K562 (cell line): ENCODE results near the gene CRELD2. TPM values are rescaled to one million over a fixed set of nuclear protein-coding genes. Genes with fewer than 3 reads are reported as not detected.

ENCODE experiments used
- ATAC-seq: fragments of 200-7000 bp; cut with Tn5 transposase; 3 replicates; pipeline ENCODE4 v1.9.1; 2020; ENCODE audit warnings: moderate library complexity
- BruUV-seq: library from RNA; stranded (reverse); fragments of 400-500 nt; replicated peaks from 2 replicates; lab custom pipeline; 2021; lab: Mats Ljungman, UMichigan
- CTCF ChIA-PET: fragments of 300-600 bp; formaldehyde crosslinking; extraction: SDS; loops from one replicate; lab custom pipeline; 2021; ENCODE audit warnings: low intra/inter-chr PET ratio; lab: Yijun Ruan, JAX
- POLR2A ChIA-PET: fragments of 300-600, 350-650 bp; sonication (Branson Sonifier 250); formaldehyde crosslinking; extraction: SDS; loops from one replicate; lab custom pipeline; 2021; ENCODE audit warnings: antibody characterized with exemption, inconsistent platforms; lab: Yijun Ruan, JAX
- DNase-seq, 4 experiments: peaks; one replicate each; pipeline versions ENCODE4 v3.0.0 to v3.0.0-alpha.2; 2011 to 2018; ENCODE audit warnings: low spot score in 3 of 4, mixed read lengths in 3 of 4; ENCODE audit errors: extremely low read depth in 1 of 4
- FAIRE-seq: peaks from 2 replicates; lab custom pipeline; 2011; peaks lifted over from hg19 to GRCh38; lab: Jason Lieb, UNC
- H2AFZ ChIP-seq: 2 replicates; pipeline ENCODE4 v1.6.0; 2011; ENCODE audit warnings: low read depth, low read length, control low read depth, inconsistent platforms
- H3K27ac ChIP-seq: fragments of 200-600 bp; 3 replicates; pipeline ENCODE4 v1.8.0; 2011; ENCODE audit warnings: low read depth, mild to moderate bottlenecking, control low read depth, inconsistent platforms, low read length, moderate library complexity, mixed read lengths; ENCODE audit errors: extremely low read depth
- H3K27me3 ChIP-seq, 2 experiments: fragments of 300-600 bp in 1 of 2; 2 replicates in 1 of 2; 3 replicates in 1 of 2; pipeline versions ENCODE4 v1.6.0 to v1.8.0; 2011; ENCODE audit warnings: inconsistent platforms in 2 of 2, low read length in 2 of 2, mild to moderate bottlenecking in 1 of 2, mixed read lengths in 1 of 2, moderate library complexity in 1 of 2; ENCODE audit not compliant: control insufficient read depth in 2 of 2, insufficient read depth in 2 of 2
- H3K36me3 ChIP-seq: fragments of 300-600 bp; 3 replicates; pipeline ENCODE4 v1.8.0; 2011; ENCODE audit warnings: mild to moderate bottlenecking, low read length, inconsistent platforms; ENCODE audit not compliant: control insufficient read depth, insufficient read depth
- H3K4me1 ChIP-seq, 2 experiments: fragments of 200-600 bp in 1 of 2; replicated peaks in 1 of 2; 2 replicates in 1 of 2; 3 replicates in 1 of 2; pipeline versions ENCODE4 v1.5.1 to v1.8.0; 2011; ENCODE audit warnings: inconsistent platforms in 2 of 2, low read length in 2 of 2, mild to moderate bottlenecking in 1 of 2, mixed read lengths in 1 of 2, moderate library complexity in 1 of 2; ENCODE audit not compliant: control insufficient read depth in 2 of 2, insufficient read depth in 2 of 2
- H3K4me2 ChIP-seq: 2 replicates; pipeline ENCODE4 v1.6.1; 2011; ENCODE audit warnings: low read length, control low read depth, inconsistent platforms, mixed read lengths; ENCODE audit not compliant: insufficient read depth
- H3K4me3 ChIP-seq: fragments of 200-600 bp; sonication (generic), shearing (Covaris generic); 2 replicates; pipeline ENCODE4 v1.5.1; 2016; ENCODE audit warnings: control low read depth, inconsistent platforms
- H3K79me2 ChIP-seq: fragments of 200-600 bp; 3 replicates; pipeline ENCODE4 v1.8.0; 2011; ENCODE audit warnings: low read length, inconsistent platforms; ENCODE audit not compliant: control insufficient read depth, insufficient read depth
- H3K9ac ChIP-seq, 2 experiments: 2 replicates each; pipeline versions ENCODE4 v1.6.0 to v1.6.1; 2011; ENCODE audit warnings: low read depth in 2 of 2, low read length in 2 of 2, control low read depth in 1 of 2, inconsistent platforms in 1 of 2, mild to moderate bottlenecking in 1 of 2, mixed read lengths in 1 of 2; ENCODE audit not compliant: insufficient read depth in 1 of 2
- H3K9me1 ChIP-seq: one replicate; pipeline ENCODE4 v1.6.0; 2011; ENCODE audit warnings: inconsistent platforms, mild to moderate bottlenecking, low read length, moderate library complexity; ENCODE audit not compliant: control insufficient read depth, insufficient read depth
- H3K9me3 ChIP-seq: replicated peaks from 2 replicates; pipeline ENCODE4 v1.5.1; 2011; ENCODE audit warnings: low read depth, low read length, inconsistent platforms; ENCODE audit not compliant: control insufficient read depth, insufficient read depth
- H4K20me1 ChIP-seq: replicated peaks from 2 replicates; pipeline ENCODE4 v1.6.1; 2011; ENCODE audit warnings: low read length, inconsistent platforms, mixed read lengths; ENCODE audit not compliant: control insufficient read depth, insufficient read depth
- ETV1 ChIP-seq: fragments of 450-650 bp; conservative IDR thresholded peaks from 2 replicates; pipeline ENCODE4 v1.6.1; 2016; ENCODE audit warnings: missing genetic modification characterization, control low read depth, low read depth, missing compliant biosample characterization
- FOXA1 ChIP-seq: fragments of 450-650 bp; IDR thresholded peaks from 2 replicates; pipeline ENCODE4 v1.6.1; 2016; ENCODE audit warnings: mild to moderate bottlenecking, borderline replicate concordance
- GABPB1 ChIP-seq: sonication (generic); formaldehyde crosslinking; IDR thresholded peaks from 2 replicates; pipeline ENCODE4 v1.8.0; 2022; ENCODE audit warnings: mild to moderate bottlenecking, missing genetic modification reagents
- SMAD1 ChIP-seq: fragments of 150-350 bp; IDR thresholded peaks from 2 replicates; pipeline ENCODE4 v1.6.1; 2014; ENCODE audit warnings: low read length, low read depth; ENCODE audit not compliant: partially characterized antibody
- STAT5B ChIP-seq: fragments of 250-450 bp; sonication (Bioruptor Pico); IDR thresholded peaks from 2 replicates; pipeline ENCODE4 v1.8.0; 2021; ENCODE audit warnings: mild to moderate bottlenecking, inconsistent platforms
- ZNF41 ChIP-seq: fragments of 250-450 bp; sonication (Bioruptor Pico); conservative IDR thresholded peaks from 2 replicates; pipeline ENCODE4 v1.4.0; 2020; ENCODE audit warnings: mild to moderate bottlenecking
- ZNF644 ChIP-seq: fragments of 200-800 bp; sonication (Bioruptor generic); IDR thresholded peaks from 2 replicates; pipeline ENCODE4 v1.6.1; 2016; ENCODE audit warnings: low read depth, missing genetic modification characterization, missing compliant biosample characterization
- WGBS: fragments of 100-300 bp; shearing (Covaris generic); methylation state at CpG from one replicate; pipeline ENCODE4 v1.1.6; 2016; ENCODE audit warnings: low coverage, mixed read lengths; ENCODE audit not compliant: insufficient coverage; ENCODE audit errors: missing lambda C conversion rate; 5-methylcytosine and 5-hydroxymethylcytosine counted together
- in situ Hi-C: fragments of 300-500 bp; cut with MboI; formaldehyde crosslinking; loops from 4 replicates; pipeline ENCODE4 v1.15.0; 2018; ENCODE audit warnings: inconsistent platforms, mixed read lengths
- intact Hi-C: fragments of 100-400 bp; cut with micrococcal nuclease; formaldehyde crosslinking; loops from 2 replicates; pipeline ENCODE4 v1.14.2; 2022
- polyA plus RNA-seq, 8 experiments: library from polyadenylated mRNA; depleted of rRNA in 4 of 8; stranded (reverse) in 5 of 8; unstranded in 3 of 8; fragments of >200 nt; fragmentation: Nextera tagmentation in 2 of 8; fragmentation: Illumina TruSeq in 1 of 8; extraction: Ambion mirVana in 2 of 8; extraction: Trizol in 1 of 8; gene quantifications; 2 replicates each; pipeline versions ENCODE4 v1.2.1 to v1.2.3, GENCODE V29; 2011 to 2014; ENCODE audit warnings: inconsistent platforms in 1 of 8, missing spikeins in 1 of 8
- total RNA-seq, 7 experiments: library from RNA; depleted of rRNA in 6 of 7; stranded (reverse); fragments of >200 nt in 6 of 7; fragmentation: Illumina TruSeq in 2 of 7; extraction: Trizol in 2 of 7; gene quantifications; 2 replicates each; pipeline versions ENCODE4 v1.2.1 to v1.2.3, GENCODE V29; 2011 to 2021; ENCODE audit warnings: low replicate concordance in 1 of 7
- TF ChIP-seq, protein P1 (sequence below): fragments of 200-800 bp; sonication (Bioruptor generic); IDR thresholded peaks from 2 replicates; pipeline ENCODE4 v1.6.1; 2016; ENCODE audit warnings: missing genetic modification characterization, missing compliant biosample characterization
- TF ChIP-seq, protein P2 (sequence below): fragments of 450-650 bp; IDR thresholded peaks from 2 replicates; pipeline ENCODE4 v1.6.1; 2016; ENCODE audit warnings: antibody characterized with exemption
- TF ChIP-seq, protein P3 (sequence below): fragments of 250-450 bp; sonication (Bioruptor Pico); IDR thresholded peaks from 2 replicates; pipeline ENCODE4 v1.9.0; 2021; ENCODE audit warnings: mild to moderate bottlenecking, inconsistent platforms

Gene CRELD2
- total and polyA plus RNA-seq, 9 of the 15 experiments (the other 6 are each of a cell fraction or from before 2014, with no cell fraction given) = 0.96 to 25.3 (median 8.8) TPM

DNA sequence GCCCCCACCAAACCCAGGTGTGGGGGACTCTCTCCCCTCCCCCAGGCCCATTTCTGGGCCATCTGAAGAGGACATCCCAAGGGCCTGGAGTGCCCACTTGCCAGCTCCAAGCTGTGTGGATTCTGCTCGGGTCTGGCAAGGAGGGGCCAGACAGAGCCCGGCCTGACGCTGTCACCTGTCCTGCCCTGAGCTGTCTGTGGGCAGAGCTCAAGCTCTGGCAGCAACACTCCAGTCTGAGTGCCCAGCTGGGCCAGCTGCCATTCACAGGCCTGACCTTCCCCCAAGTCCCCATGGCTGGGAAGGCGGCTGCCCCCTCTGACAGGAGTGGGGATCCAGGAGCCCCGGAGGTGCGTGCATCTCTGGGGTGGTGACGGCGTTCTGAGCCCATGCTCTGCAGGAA is 35.9 kb downstream of the CRELD2 start (continued):
- TF ChIP-seq, protein P1, sequence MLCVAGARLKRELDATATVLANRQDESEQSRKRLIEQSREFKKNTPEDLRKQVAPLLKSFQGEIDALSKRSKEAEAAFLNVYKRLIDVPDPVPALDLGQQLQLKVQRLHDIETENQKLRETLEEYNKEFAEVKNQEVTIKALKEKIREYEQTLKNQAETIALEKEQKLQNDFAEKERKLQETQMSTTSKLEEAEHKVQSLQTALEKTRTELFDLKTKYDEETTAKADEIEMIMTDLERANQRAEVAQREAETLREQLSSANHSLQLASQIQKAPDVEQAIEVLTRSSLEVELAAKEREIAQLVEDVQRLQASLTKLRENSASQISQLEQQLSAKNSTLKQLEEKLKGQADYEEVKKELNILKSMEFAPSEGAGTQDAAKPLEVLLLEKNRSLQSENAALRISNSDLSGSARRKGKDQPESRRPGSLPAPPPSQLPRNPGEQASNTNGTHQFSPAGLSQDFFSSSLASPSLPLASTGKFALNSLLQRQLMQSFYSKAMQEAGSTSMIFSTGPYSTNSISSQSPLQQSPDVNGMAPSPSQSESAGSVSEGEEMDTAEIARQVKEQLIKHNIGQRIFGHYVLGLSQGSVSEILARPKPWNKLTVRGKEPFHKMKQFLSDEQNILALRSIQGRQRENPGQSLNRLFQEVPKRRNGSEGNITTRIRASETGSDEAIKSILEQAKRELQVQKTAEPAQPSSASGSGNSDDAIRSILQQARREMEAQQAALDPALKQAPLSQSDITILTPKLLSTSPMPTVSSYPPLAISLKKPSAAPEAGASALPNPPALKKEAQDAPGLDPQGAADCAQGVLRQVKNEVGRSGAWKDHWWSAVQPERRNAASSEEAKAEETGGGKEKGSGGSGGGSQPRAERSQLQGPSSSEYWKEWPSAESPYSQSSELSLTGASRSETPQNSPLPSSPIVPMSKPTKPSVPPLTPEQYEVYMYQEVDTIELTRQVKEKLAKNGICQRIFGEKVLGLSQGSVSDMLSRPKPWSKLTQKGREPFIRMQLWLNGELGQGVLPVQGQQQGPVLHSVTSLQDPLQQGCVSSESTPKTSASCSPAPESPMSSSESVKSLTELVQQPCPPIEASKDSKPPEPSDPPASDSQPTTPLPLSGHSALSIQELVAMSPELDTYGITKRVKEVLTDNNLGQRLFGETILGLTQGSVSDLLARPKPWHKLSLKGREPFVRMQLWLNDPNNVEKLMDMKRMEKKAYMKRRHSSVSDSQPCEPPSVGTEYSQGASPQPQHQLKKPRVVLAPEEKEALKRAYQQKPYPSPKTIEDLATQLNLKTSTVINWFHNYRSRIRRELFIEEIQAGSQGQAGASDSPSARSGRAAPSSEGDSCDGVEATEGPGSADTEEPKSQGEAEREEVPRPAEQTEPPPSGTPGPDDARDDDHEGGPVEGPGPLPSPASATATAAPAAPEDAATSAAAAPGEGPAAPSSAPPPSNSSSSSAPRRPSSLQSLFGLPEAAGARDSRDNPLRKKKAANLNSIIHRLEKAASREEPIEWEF (CRISPR knock-in tag) = no peak
- TF ChIP-seq SMAD1 (no peak), ZNF41 (CRISPR knock-in tag) (no peak)
- TF ChIP-seq, all 486 proteins: peak for 0

DNA sequence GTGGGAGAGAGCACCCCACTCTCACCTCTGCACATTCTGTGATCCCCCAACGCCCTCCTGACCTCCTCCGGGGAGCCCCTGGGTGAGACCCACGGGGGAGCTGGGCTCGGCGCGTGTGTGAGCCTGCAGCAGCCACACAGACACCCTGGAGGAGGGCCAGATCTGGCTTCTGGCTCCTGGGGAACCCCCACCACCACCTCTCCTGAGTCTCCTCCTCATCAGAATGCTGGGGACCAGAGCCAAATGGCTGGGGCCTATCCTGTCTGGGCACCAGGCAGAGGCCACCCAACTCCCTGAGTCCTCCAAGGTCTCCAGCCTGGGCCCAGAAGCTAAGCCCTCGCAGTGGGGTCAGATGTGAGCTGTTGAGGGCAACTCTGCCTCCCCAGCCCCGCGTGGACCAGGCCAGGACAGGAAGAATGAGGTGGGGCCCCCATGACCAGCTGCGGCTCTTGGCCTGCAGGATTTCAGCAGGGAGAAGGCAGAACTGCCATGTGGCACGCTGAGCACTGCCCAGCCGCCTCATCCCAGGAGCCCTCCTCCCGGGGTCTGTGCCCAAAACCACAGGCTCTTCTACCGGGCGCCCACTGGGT is 36.7 kb downstream of the CRELD2 start:
- POLR2A ChIA-PET = interaction anchor here (0.6 kb wide), 1 partner anchor 11 kb away, joined by 3 read pairs; no protein-coding TSS in a partner anchor
- Histone ChIP-seq H3K9ac (peak overlapping the region in 1 of 2 experiments; percentile 36; a peak in 1 of 4 replicates), H3K79me2 (peaks cover 8% of the 10 kb centered on the region), H3K9me3 (no peaks in the 10 kb centered on the region), H3K4me2 (no peak overlapping the region), H3K36me3 (no peaks in the 10 kb centered on the region), H3K27ac (no peak overlapping the region), H3K27me3 (no peaks in the 10 kb centered on the region), H3K9me1 (no peaks in the 10 kb centered on the region), H3K4me1 (peaks cover 12 to 94% of the 10 kb centered on the region in 2 experiments), H2AFZ (no peak overlapping the region), H3K4me3 (no peak overlapping the region), H4K20me1 (no peaks in the 10 kb centered on the region)
- CTCF ChIA-PET = no interaction called here
- DNase-seq (no peak), FAIRE-seq (no peak), ATAC-seq (no peak)
- BruUV-seq = no TSS peak
- 70% methylated on average over 13 of the region's 15 CpGs for WGBS
- intact Hi-C loops = no loop called here
- in situ Hi-C loops = no loop called here
- TF ChIP-seq FOXA1 = no peak
- TF ChIP-seq ZNF644 (tag) = no peak
- TF ChIP-seq ETV1 = no peak
- TF ChIP-seq, protein P2, sequence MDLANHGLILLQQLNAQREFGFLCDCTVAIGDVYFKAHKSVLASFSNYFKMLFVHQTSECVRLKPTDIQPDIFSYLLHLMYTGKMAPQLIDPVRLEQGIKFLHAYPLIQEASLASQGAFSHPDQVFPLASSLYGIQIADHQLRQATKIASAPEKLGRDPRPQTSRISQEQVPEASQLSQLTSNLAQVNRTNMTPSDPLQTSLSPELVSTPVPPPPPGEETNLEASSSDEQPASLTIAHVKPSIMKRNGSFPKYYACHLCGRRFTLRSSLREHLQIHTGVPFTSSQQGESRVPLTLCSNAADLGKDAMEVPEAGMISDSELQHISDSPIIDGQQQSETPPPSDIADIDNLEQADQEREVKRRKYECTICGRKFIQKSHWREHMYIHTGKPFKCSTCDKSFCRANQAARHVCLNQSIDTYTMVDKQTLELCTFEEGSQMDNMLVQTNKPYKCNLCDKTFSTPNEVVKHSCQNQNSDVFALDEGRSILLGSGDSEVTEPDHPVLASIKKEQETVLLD = no peak
- TF ChIP-seq, protein P3, sequence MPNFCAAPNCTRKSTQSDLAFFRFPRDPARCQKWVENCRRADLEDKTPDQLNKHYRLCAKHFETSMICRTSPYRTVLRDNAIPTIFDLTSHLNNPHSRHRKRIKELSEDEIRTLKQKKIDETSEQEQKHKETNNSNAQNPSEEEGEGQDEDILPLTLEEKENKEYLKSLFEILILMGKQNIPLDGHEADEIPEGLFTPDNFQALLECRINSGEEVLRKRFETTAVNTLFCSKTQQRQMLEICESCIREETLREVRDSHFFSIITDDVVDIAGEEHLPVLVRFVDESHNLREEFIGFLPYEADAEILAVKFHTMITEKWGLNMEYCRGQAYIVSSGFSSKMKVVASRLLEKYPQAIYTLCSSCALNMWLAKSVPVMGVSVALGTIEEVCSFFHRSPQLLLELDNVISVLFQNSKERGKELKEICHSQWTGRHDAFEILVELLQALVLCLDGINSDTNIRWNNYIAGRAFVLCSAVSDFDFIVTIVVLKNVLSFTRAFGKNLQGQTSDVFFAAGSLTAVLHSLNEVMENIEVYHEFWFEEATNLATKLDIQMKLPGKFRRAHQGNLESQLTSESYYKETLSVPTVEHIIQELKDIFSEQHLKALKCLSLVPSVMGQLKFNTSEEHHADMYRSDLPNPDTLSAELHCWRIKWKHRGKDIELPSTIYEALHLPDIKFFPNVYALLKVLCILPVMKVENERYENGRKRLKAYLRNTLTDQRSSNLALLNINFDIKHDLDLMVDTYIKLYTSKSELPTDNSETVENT (CRISPR knock-in tag) = no peak
- TF ChIP-seq STAT5B (CRISPR knock-in tag) = no peak
- TF ChIP-seq GABPB1 (CRISPR knock-in tag) = no peak
